ENCODE results near the gene ASB1.

ASB1 gene

GRCh38 chr2:238475034-238475433 is 48.3 kb downstream of the ASB1 start:
- no peak overlapping the region for H3K4me3 ChIP-seq (ENCODE audit: low read depth, low read length)
- no peak for TF ChIP-seq CTCF (IDR thresholded peaks at IDR 0.05; ENCODE audit: control insufficient read depth, extremely low read depth, insufficient read depth)
- no peak for DNase-seq (ENCODE audit: low read depth)

- no peak for DNase-seq (ENCODE audit: low read depth)
- TF ChIP-seq CTCF (IDR thresholded peaks at IDR 0.05; ENCODE audit: control insufficient read depth, extremely low read depth, insufficient read depth) = no peak
- no peak overlapping the region for H3K4me3 ChIP-seq (ENCODE audit: low read depth, low read length)
Measured at GRCh38 chr2:238475566-238475965, 48.8 kb downstream of the ASB1 start.

- no peak for TF ChIP-seq CTCF (IDR thresholded peaks at IDR 0.05; ENCODE audit: control insufficient read depth, extremely low read depth, insufficient read depth)
Measured at GRCh38 chr2:238476258-238476657, 49.5 kb downstream of the ASB1 start.

GRCh38 chr2:238478216-238478615 is 51.5 kb downstream of the ASB1 start:
- TF ChIP-seq CTCF (IDR thresholded peaks at IDR 0.05; ENCODE audit: control insufficient read depth, extremely low read depth, insufficient read depth) = no peak
- H3K4me3 ChIP-seq (ENCODE audit: low read depth, low read length) = no peak overlapping the region
- DNase-seq (ENCODE audit: low read depth) = no peak

More at GRCh38 chr2:238476258-238476657, 49.5 kb downstream of the ASB1 start:
- no peak for DNase-seq (ENCODE audit: low read depth)
- H3K4me3 ChIP-seq (ENCODE audit: low read depth, low read length) = no peak overlapping the region

- no peak for TF ChIP-seq CTCF (IDR thresholded peaks at IDR 0.05; ENCODE audit: control insufficient read depth, extremely low read depth, insufficient read depth)
- H3K4me3 ChIP-seq (ENCODE audit: low read depth, low read length) = no peak overlapping the region
- DNase-seq (ENCODE audit: low read depth) = no peak
Measured at GRCh38 chr2:238479847-238480246, 53.1 kb downstream of the ASB1 start.

- DNase-seq (ENCODE audit: low read depth) = no peak
Measured at GRCh38 chr2:238483021-238483420, 56.3 kb downstream of the ASB1 start.

More at GRCh38 chr2:238483021-238483420, 56.3 kb downstream of the ASB1 start:
- TF ChIP-seq CTCF (IDR thresholded peaks at IDR 0.05; ENCODE audit: control insufficient read depth, extremely low read depth, insufficient read depth) = no peak
- H3K4me3 ChIP-seq (ENCODE audit: low read depth, low read length) = no peak overlapping the region
